ENCODE results near the gene MLLT1.

MLLT1 gene

DNA sequence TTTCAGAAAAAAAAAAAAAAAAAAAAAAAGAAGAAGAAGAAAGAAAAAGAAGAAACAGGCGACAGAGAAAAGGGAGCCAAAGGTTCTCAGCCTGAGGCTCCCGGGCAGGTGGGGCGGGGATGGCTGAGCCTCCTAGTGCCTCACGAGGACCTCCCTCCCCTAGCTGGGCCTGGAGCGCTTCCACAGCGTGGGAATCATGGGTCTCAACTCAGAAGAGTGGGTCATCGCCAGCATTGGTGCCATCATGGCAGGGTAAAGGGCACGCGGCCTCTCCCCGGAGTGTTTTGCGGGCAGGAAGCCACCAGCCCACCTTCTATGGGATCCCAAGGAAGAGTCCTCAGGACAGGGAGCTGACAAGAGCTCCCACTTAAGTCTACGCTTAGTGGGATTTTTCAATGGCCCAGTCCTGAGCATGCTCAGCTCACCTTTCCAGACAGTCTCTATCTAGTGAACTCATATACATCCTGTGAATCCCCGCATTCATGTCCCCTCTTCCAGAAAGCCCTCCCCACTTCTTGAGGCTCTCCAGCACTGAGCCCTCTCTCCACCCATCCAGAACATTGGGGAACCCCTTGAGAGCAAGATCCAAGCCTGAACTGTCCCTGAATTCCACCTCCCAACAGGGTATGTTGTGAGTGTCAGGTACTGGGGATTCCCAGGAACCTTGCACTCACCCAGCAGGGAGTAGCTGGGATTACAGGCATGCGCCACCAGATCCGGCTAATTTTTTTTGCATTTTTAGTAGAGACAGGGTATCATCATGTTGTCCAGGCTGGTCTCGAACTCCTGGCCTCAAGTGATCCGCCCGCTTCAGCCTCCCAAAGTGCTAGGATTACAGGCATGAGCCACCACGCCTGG, 74.7 kb downstream of the MLLT1 start:
- no peak for DNase-seq

DNA sequence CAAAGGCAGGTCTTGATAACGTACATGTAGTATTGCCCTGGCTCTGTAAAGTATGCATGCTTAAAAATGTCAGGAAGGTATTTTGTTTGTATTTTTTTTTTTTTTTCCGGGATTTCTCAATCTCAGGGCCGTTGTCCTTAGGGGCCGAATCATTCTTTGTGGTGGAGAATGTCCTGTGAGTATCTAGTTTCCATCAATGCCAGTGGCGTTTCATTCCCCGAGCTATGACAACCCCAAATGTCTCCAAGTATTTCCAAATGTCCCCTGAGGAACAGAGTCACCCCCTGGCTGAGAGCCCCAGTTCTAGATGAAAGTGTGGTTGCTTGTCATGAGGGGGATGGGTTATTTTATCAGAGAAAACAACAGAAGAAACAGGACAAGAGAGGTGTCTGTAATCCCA, 75.6 kb downstream of the MLLT1 start:
- no peak for DNase-seq

DNA sequence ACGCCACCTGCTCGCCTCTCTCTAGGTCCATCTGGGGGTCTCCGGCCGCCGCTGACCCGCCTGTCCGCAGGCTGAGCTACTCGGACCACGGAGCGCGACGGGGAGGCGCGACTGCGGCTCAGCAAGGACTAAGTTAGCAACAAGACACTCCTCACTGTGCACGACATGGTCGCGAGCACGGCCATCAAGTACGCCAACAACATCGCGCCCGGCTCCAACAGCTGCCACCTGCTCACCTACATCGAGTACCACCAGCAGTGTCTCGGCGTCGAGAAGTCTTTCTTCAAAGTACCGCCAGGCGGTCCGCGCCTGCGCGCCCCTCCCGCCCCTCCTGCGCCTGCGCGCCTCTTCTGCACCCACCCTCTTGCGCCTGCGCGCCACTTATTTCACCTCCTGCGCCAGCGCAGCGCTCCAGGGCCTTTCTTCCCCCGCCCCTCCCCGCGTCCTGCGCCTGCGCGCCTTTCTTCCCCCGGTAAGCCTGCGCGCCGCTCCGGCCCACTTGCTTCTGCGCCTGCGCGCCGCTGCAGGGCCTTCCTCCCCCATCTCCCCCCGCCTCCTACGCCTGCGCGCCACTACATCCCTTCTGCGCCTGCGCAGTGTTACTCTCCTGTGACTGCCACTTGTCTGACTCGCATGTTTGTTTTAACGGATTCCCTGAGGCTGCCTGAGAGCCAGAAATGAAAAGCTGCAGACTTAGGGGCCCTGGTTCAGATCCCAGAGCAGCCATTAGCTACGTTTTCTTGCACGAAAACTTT, 80.4 kb downstream of the MLLT1 start:
- peak; percentile 98 for DNase-seq

DNA sequence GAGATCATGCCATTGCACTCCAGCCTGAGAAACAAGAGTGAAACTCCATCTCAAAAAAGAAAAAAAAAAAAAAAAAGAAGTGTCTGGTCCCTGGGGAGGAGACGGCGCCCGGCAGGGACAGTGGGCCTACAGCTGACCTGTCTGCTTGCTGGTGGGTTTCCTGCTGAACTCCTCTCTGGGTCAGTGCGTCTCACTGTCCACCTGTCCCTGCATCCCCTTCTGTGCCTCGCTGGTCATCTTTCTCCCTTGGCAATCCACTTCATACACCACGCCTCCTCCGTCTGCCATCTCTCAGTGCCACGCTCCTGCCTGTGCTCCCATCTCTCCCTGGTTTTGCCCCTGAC, 80.9 kb downstream of the MLLT1 start:
- no peak for DNase-seq

DNA sequence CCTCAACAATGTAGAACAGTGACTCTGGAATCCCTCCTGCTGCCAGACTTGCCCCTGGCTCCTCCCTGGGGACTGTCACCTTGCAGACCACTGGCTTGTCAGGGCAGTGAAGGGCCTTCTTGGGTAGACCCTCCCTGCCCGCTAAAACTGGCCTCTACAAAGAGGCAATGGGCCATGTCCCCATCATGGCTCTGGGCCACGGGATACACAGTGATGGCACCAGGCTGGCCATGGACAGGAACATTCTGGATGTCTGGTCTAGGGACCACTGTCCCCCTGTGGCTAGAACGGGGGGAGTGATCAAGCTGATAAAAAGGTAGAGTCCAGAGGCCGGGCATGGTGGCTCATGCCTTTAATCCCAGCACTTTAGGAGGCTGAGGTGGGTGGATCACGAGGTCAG, 83.4 kb downstream of the MLLT1 start:
- DNase-seq = no peak

DNA sequence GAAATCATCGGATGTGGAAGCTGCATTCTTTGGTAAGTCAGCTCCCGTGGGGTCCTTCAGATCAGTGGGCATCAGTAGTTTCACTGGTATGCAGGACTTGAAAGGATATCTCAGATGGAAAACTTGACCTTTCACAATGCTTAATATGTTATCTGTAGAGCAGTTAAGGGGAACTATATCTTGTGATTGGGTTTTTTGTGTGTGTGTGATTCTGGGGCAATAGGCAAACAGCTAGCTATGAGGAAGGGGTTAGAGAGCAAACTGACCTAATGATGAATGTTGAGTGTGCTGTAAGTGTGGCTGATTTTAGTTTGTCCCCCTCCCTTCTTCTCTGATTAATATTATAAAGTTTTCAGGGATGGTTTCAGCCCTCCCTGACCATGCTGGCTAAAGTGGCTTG, 91.0 kb downstream of the MLLT1 start:
- DNase-seq = no peak

DNA sequence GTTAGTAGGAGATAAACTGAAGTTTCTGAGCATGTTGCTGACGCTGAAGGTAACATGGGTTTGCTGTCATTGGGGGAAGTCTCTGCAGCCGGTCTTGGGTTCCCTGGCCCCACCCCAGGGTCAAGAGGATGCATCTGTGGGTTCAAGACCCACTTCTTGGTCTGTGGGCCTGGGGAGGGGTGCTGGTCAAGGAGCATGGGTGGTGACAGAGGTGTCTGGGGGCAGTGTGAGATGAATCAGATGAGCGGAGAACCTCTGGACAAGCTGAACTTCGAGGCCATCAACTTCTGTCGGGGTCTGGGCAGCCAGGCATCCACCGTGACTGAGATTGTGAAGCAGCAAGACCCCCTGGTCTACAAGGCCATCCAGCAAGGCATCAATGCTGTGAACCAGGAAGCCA, 92.4 kb downstream of the MLLT1 start:
- DNase-seq = no peak

DNA sequence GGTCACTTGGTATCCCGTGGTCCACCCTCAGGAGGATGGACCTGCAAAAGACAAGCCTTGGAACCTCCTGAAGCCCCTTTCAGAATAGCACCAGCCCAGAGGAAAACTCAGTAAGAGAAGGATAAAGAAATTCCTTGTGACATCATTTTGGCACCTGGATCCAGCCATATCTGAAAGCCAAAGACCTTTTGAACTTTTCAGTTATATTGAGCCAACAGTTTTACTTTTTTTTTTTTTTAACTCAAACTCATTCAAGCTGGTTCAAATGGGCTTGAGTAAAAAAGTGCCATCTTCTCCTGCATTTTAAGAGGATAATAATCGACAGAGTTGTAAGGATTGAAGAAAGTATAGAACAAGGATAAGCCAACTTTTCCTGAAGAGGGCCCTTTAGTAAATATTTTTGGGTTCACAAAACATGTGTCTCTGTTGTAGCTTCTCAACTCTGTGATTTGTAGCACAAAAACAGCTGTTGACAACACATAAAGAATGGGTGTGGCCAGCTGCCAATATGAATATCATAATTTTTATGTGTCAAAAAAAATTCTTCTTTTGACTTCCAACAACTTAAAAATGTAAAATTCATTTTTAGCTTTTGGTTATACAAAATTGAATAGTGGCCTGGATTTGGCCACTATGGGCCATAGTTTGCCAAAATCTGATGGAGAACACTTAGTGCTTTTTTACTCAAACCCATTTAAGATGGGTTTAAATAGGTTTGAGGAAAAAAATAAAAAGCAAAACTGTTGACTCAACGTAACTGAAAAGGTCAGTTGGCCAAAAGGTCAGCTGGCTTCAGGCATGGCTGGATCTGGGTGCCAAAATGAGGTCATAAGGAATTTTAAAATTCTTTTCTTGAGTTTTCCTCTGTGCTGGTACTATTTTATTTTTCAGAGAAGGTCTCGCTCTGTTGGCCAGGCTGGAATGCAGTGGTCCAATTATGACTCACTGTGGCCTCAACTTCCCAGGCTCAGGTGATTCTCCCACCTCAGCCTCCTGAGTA, 93.6 kb downstream of the MLLT1 start:
- no peak for DNase-seq

DNA sequence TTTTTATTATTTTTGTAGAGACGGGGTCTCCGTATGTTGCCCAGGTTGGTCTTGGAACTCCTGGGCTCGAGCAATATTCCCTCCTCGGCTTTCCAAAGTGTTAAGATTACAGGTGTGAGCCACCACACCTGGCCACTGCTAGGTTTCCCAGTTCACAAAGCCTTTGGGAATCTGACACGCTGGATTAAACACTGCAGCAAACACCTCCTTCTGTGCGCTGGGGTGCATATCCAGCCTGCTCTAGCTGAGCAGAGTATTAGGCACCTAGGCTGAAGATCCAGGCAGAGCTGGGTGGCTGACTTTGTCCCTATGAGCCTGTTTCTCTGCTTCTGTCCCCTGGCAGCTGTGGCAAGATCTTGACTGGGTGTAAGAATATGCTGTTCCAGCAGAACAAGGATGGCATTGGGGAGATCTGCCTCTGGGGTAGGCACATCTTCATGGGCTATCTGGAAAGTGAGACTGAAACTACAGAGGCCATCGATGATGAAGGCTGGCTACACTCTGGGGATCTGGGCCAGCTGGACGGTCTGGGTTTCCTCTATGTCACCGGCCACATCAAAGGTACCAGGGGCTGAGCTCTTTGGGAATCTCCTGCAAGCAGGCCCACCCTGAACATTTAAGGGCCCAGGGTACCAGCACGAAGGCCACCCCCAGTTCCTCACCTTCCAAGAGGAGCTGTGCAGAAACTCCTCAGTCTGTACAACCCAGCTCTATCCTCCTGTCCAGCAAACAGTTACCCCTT, 94.5 kb downstream of the MLLT1 start:
- DNase-seq = no peak

DNA sequence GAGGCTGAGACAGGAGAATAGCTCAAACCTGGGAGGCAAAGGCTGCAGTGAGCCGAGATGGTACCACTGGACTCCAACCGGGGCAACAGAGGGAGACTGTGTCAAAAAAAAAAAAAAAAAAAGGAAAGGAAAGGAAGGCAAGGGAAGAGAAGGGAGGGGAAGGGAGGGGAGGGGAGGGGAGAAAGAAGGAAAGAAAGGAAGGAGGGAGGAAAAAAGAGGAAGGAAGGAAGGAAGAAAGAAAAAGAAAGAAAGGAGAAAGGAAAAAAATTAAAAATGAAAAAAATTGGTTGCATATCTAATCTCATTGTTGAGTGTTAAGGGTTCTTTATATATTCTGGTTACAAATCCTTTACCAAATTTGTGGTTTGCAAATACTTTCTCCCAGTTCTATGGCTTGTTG, 98.7 kb downstream of the MLLT1 start:
- no peak for DNase-seq

DNA sequence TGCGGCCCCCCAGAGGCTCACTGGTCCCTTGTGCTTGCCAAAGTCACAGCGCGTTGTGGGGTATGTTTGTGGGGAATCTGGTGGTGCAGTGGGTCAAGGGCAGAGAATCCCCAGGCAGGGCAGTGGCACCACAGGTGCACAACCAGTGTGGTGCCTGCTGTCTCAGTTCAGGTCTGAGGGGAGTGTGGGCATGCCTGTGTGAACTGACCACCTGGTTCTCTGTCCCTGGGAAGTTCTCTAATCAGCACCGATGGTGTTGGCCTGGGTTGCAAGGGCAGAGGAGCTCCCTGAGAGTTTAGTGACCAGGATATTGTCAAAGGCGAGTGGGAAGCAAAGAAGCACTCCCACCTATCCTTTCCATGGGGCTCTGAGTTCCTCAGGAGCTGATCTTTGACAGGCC, 106.6 kb downstream of the MLLT1 start:
- DNase-seq = no peak

DNA sequence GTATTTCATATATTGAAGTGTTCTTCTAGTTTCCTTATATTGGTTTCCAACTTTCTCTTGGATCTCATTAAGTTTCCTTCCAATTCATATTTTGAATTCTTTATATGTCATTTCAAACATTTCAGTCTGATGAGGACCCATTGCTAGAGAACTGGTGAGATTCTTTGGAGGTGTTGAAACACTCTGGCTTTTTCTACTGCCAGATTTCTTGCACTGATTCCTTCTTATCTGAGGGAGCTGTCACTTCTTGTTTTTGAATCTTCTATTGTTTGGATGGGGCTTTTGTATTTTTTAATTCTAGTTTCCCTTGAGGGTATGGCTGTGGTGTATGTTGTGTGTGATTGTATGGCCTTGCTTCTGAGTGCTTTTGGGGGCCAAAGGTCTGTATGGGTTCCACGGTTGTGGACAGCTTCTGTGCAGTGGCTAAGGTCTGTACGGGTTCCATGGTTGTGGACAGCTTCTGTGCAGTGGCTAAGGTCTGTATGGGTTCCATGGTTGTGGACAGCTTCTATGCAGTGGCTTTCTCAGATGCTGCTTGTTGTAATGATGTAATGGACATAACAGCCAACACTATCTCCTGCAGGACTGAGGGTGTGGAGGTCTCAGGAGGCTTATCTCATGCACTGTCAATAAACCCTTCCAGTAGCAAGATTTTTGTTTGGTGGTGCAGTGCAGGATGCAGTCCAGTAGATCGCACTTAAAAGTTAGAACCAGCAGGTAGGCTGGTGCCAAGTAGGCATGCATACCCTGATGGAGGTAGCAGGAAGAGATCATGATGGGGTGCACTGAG, 107.5 kb downstream of the MLLT1 start:
- DNase-seq = no peak

DNA sequence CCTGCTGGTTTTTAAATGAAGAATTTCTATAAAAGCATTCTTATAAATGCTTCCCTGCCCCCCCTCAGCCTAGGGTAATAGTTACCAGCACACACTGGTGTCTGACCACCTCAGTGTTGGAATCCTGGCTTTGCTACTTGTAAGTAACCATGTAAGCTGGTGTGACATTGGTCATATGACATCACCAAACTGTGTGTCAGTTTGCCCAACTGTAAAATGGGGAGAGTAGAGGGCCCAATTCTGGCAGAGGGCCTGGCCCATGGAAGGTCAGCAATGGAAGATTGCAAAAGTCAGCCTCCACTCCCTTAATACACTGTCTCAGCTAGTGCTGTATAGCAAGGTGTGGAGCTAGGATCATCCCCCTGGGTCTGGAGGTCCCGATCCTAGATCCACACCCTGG, 112.7 kb downstream of the MLLT1 start:
- DNase-seq = no peak

DNA sequence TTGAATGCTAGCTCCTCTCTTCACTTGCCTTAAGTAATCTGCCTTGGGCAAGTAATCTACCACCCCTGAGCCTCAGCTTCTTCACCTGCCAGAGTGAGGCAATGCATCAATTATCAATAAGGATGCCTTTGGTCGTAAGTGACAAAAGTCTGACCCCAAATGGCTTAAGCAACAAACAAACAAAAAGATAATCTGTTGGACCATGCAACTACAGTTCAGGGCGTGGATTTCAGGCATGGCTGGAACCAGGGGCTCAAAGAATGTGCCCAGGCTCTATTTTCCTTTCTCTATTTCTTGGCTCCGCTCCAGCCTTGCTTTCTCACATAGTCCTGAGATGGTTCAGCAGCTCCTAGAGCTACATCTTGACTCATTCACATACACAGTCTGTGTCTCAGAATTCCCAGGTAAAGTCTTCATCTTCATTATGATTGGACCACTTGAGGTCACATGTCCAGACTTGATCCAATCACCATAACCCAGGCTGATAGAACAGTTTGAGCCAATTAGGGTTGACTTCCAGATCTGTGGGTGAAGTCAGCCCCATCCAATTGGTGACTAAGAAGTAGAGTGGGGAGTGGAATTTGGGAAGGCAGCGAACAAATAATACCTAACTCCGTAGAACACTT, 114.8 kb downstream of the MLLT1 start:
- DNase-seq = no peak

DNA sequence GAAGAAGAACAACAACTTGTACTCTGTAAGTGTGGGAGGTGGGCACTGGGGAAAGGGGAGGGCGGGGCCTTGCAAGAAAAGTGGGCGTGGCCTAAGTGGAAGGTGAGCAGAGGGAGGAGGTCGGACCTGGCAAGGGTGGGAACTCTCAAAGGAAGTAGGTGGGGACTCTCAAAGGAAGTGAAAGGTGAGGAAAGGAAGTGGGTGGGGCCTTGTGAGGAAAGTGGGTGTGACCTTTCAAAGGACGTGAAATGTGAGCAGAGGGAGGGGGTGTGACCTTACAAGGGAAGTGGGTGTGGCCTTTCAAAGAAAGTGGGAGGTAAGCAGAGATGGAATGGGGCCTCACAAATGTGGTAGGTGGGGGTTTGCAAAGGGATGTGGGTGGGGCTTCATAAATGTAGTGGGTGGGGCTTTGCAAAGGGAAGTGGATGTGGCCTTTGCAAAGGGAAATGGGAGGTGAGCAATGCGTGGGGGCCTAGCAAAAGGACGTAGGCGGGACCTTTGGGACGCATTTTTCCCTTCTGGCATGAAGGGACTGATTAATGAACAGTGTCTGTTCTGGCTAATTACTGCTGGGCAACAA, 118.4 kb downstream of the MLLT1 start:
- no peak for DNase-seq
